Endothelial cell of umbilical vein (primary cell): ENCODE measurements around the gene PPM1H. TPM values are rescaled to one million over a fixed set of nuclear protein-coding genes. Genes with fewer than 3 reads are reported as not detected.

ENCODE experiments used
- BruUV-seq: library from RNA; stranded (reverse); fragments of 400-500 nt; replicated peaks from 2 replicates; lab custom pipeline; 2021; lab: Mats Ljungman, UMichigan
- CTCF ChIA-PET: fragments of 300-600, 350-600 bp; sonication (Branson Sonifier 250); formaldehyde crosslinking; loops from one replicate; lab custom pipeline; 2021; ENCODE audit warnings: antibody characterized with exemption, inconsistent platforms; lab: Charles Lee
- POLR2A ChIA-PET: fragments of 300-600, 350-600 bp; sonication (Branson Sonifier 250); formaldehyde crosslinking; loops from one replicate; lab custom pipeline; 2021; ENCODE audit warnings: antibody characterized with exemption, inconsistent platforms; lab: Charles Lee
- DNase-seq: peaks from one replicate; pipeline ENCODE4 v3.0.0-alpha.2; 2011; ENCODE audit warnings: low read depth, low spot score
- FAIRE-seq: peaks from 2 replicates; lab custom pipeline; 2011; peaks lifted over from hg19 to GRCh38; lab: Jason Lieb, UNC
- H2AFZ ChIP-seq: 2 replicates; pipeline ENCODE4 v1.6.0; 2012; ENCODE audit warnings: low read depth, low read length, control low read depth, inconsistent platforms
- H3K27ac ChIP-seq: 2 replicates; pipeline ENCODE4 v1.5.1; 2011; ENCODE audit warnings: low read depth, mild to moderate bottlenecking, control low read depth, low read length, moderate library complexity; ENCODE audit not compliant: insufficient read depth
- H3K27me3 ChIP-seq, 2 experiments: 2 replicates each; pipeline versions ENCODE4 v1.6.0 to v1.6.1; 2011; ENCODE audit warnings: low read length in 2 of 2, mixed read lengths in 1 of 2; ENCODE audit not compliant: control insufficient read depth in 2 of 2, insufficient read depth in 2 of 2
- H3K36me3 ChIP-seq, 2 experiments: 2 replicates in 1 of 2; 3 replicates in 1 of 2; pipeline ENCODE4 v1.5.1; 2011; ENCODE audit warnings: low read length in 2 of 2, mild to moderate bottlenecking in 1 of 2, moderate library complexity in 1 of 2; ENCODE audit not compliant: control insufficient read depth in 2 of 2, insufficient read depth in 2 of 2; ENCODE audit errors: extremely low read depth in 1 of 2
- H3K4me1 ChIP-seq: 3 replicates; pipeline ENCODE4 v1.5.1; 2011; ENCODE audit warnings: mild to moderate bottlenecking, low read length; ENCODE audit not compliant: control insufficient read depth, insufficient read depth; ENCODE audit errors: extremely low read depth
- H3K4me2 ChIP-seq: 2 replicates; pipeline ENCODE4 v1.6.1; 2011; ENCODE audit warnings: low read length, control low read depth, mixed read lengths; ENCODE audit not compliant: insufficient read depth
- H3K4me3 ChIP-seq, 3 experiments: fragments of 200-600 bp in 1 of 3; sonication (generic), shearing (Covaris generic) in 1 of 3; replicated peaks in 1 of 3; 2 replicates each; pipeline ENCODE4 v1.5.1; 2011 to 2016; ENCODE audit warnings: control low read depth in 3 of 3, low read length in 3 of 3, mild to moderate bottlenecking in 2 of 3, inconsistent platforms in 1 of 3, low read depth in 1 of 3, moderate library complexity in 1 of 3; ENCODE audit not compliant: insufficient read depth in 1 of 3
- H3K79me2 ChIP-seq: 2 replicates; pipeline ENCODE4 v1.6.0; 2012; ENCODE audit warnings: low read length, inconsistent platforms; ENCODE audit not compliant: control insufficient read depth, insufficient read depth
- H3K9ac ChIP-seq: replicated peaks from 2 replicates; pipeline ENCODE3; 2011; ENCODE audit warnings: low read length, control low read depth; ENCODE audit not compliant: insufficient read depth; ENCODE audit errors: extremely low read depth
- H3K9me1 ChIP-seq: replicated peaks from 3 replicates; pipeline ENCODE4 v1.6.0; 2011; ENCODE audit warnings: mild to moderate bottlenecking, low read length; ENCODE audit not compliant: control insufficient read depth, insufficient read depth; ENCODE audit errors: extremely low read depth
- H3K9me3 ChIP-seq: replicated peaks from 2 replicates; pipeline ENCODE4 v1.5.1; 2012; ENCODE audit warnings: low read length, inconsistent platforms; ENCODE audit not compliant: control insufficient read depth, insufficient read depth
- H4K20me1 ChIP-seq: replicated peaks from 2 replicates; pipeline ENCODE3; 2011; ENCODE audit warnings: mild to moderate bottlenecking, low read length; ENCODE audit not compliant: control insufficient read depth, insufficient read depth; ENCODE audit errors: extremely low read depth
- CTCF ChIP-seq, 2 donors: IDR thresholded peaks; 1 replicate in 1 of 2; 2 replicates in 1 of 2; pipeline ENCODE4 v1.5.1; 2011; ENCODE audit warnings: low read length in 2 of 2, mild to moderate bottlenecking in 2 of 2, moderate library complexity in 2 of 2, control low read depth in 1 of 2, inconsistent platforms in 1 of 2, low read depth in 1 of 2; ENCODE audit not compliant: insufficient read depth in 1 of 2; ENCODE audit errors: extremely low read depth in 1 of 2
- EZH2 ChIP-seq: IDR thresholded peaks from 2 replicates; pipeline ENCODE4 v1.6.1; 2012; ENCODE audit warnings: borderline replicate concordance, low read depth, mild to moderate bottlenecking, moderate library complexity, low read length, inconsistent platforms; ENCODE audit not compliant: severe bottlenecking
- FOS ChIP-seq: IDR thresholded peaks from 2 replicates; pipeline ENCODE4 v1.6.1; 2011; ENCODE audit warnings: mild to moderate bottlenecking, low read length, moderate library complexity, borderline replicate concordance; ENCODE audit not compliant: insufficient read depth
- GATA2 ChIP-seq: IDR thresholded peaks from 2 replicates; pipeline ENCODE4 v1.7.0; 2011; ENCODE audit warnings: low read depth, mild to moderate bottlenecking, moderate library complexity, mixed read lengths, low read length; ENCODE audit not compliant: insufficient read length, insufficient read depth
- JUN ChIP-seq: IDR thresholded peaks from 2 replicates; pipeline ENCODE4 v1.6.1; 2011; ENCODE audit warnings: borderline replicate concordance, low read depth; ENCODE audit not compliant: insufficient read length, insufficient read depth
- MAX ChIP-seq: IDR thresholded peaks from 2 replicates; pipeline ENCODE4 v1.6.1; 2011; ENCODE audit not compliant: insufficient read depth, insufficient read length
- MYC ChIP-seq: IDR thresholded peaks from one replicate; pipeline ENCODE4 v1.6.1; 2011; ENCODE audit warnings: mild to moderate bottlenecking, low read depth, low read length
- POLR2A ChIP-seq: IDR thresholded peaks from 2 replicates; pipeline ENCODE4 v1.6.1; 2012; ENCODE audit warnings: low read depth, mild to moderate bottlenecking, control low read depth, low read length
- POLR2AphosphoS5 ChIP-seq: IDR thresholded peaks from 2 replicates; pipeline ENCODE4 v1.6.1; 2012; ENCODE audit warnings: low read depth, mild to moderate bottlenecking, control low read depth, low read length, moderate library complexity; ENCODE audit not compliant: insufficient read depth
- dilution Hi-C: fragments of 300-500 bp; cut with MboI; formaldehyde crosslinking; loops from one replicate; pipeline ENCODE4 v1.15.0; 2019; ENCODE audit warnings: low sequenced_read_pairs; ENCODE audit not compliant: extremely low pct_ligation_motif_present
- intact Hi-C: fragments of 100-400 bp; cut with micrococcal nuclease; formaldehyde crosslinking; loops from one replicate; pipeline ENCODE4 v1.10.0; 2022
- polyA plus RNA-seq, 4 experiments: library from polyadenylated mRNA; depleted of rRNA in 3 of 4; stranded (reverse) in 3 of 4; unstranded in 1 of 4; fragments of >200 nt; gene quantifications; 2 replicates each; pipeline versions ENCODE4 v1.2.1 to v1.2.3, GENCODE V29; 2011 to 2012; ENCODE audit warnings: missing spikeins in 1 of 4
- total RNA-seq: library from RNA; stranded (reverse); gene quantifications from 2 replicates; pipeline ENCODE4 v1.2.3, GENCODE V29; 2021

PPM1H gene
- total and polyA plus RNA-seq, 2 donors (not counting 3 experiments of a cell fraction or from before 2014, with no cell fraction given), result 1.0 to 7.2 TPM

- Histone ChIP-seq H3K4me2 (no peak overlapping the region), H3K4me1 (no peaks in the 10 kb centered on the region), H3K27me3 (no peaks in the 10 kb centered on the region), H3K9me1 (no peaks in the 10 kb centered on the region), H3K36me3 (no peaks in the 10 kb centered on the region), H3K9ac (no peak overlapping the region), H3K4me3 (no peak overlapping the region), H2AFZ (no peak overlapping the region), H3K79me2 (no peaks in the 10 kb centered on the region), H3K27ac (no peak overlapping the region), H3K9me3 (no peaks in the 10 kb centered on the region), H4K20me1 (no peaks in the 10 kb centered on the region)
- ChIA-PET CTCF (no interaction called here), POLR2A (no interaction called here)
- no peak for TF ChIP-seq POLR2A
- TF ChIP-seq FOS, result no peak
- TF ChIP-seq POLR2AphosphoS5, result no peak
- TF ChIP-seq GATA2, result no peak
- TF ChIP-seq MYC, result no peak
- TF ChIP-seq MAX, result no peak
- TF ChIP-seq CTCF (IDR thresholded peaks at IDR 0.05; ENCODE audit: extremely low read depth in 1 of 2, insufficient read depth in 1 of 2, low read depth in 1 of 2, low read length in 2 of 2), result no peak
- TF ChIP-seq EZH2, result no peak
- TF ChIP-seq JUN, result no peak
- dilution Hi-C loops (no loop called here), intact Hi-C loops (no loop called here)
- FAIRE-seq, result no peak
- no TSS peak for BruUV-seq
- no peak for DNase-seq
Observed at GRCh38 chr12:62646566-62646965, 288.4 kb downstream of the PPM1H start.
